22Rv1 (cell line): ENCODE data around the gene FBXO2.

Experiments
- ZFX ChIP-seq: fragments of 450-650 bp; IDR thresholded peaks from 2 replicates; pipeline ENCODE4 v1.6.1; 2017; ENCODE audit warnings: antibody characterized with exemption, borderline replicate concordance
- TF ChIP-seq, protein P1 (sequence below): fragments of 450-650 bp; IDR thresholded peaks from 2 replicates; pipeline ENCODE4 v1.5.1; 2017; ENCODE audit warnings: mild to moderate bottlenecking

DNA sequence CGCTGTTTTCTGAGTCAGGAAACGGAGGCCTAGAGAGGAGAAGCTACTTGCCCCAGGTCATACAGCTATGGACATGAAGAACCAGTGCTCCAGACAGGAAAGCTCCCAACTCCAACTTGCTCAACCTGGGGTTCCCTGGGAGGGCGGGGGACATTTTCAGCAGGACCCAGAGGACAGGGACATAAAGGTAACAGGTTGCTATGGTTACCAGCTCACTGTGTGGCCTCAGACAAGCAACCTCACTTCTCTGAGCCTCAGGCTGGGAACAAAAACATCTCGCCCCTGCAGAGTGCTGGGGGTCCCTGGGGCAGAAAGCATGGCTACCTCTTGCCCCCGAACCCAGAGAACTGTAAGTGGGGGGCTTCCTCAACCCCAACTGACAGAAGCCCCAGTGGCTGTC lies 16.1 kb downstream of the FBXO2 start:
- TF ChIP-seq, protein P1, sequence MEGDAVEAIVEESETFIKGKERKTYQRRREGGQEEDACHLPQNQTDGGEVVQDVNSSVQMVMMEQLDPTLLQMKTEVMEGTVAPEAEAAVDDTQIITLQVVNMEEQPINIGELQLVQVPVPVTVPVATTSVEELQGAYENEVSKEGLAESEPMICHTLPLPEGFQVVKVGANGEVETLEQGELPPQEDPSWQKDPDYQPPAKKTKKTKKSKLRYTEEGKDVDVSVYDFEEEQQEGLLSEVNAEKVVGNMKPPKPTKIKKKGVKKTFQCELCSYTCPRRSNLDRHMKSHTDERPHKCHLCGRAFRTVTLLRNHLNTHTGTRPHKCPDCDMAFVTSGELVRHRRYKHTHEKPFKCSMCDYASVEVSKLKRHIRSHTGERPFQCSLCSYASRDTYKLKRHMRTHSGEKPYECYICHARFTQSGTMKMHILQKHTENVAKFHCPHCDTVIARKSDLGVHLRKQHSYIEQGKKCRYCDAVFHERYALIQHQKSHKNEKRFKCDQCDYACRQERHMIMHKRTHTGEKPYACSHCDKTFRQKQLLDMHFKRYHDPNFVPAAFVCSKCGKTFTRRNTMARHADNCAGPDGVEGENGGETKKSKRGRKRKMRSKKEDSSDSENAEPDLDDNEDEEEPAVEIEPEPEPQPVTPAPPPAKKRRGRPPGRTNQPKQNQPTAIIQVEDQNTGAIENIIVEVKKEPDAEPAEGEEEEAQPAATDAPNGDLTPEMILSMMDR, result no peak
- TF ChIP-seq ZFX, result no peak
